ENCODE data around the gene ARFRP1.

Gene ARFRP1, protein sequence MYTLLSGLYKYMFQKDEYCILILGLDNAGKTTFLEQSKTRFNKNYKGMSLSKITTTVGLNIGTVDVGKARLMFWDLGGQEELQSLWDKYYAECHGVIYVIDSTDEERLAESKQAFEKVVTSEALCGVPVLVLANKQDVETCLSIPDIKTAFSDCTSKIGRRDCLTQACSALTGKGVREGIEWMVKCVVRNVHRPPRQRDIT

GRCh38 chr20:63707558-63708300, at the start of gene ARFRP1, which contains the start of gene ZGPAT:
Gene ARFRP1, minus strand, starts transcription at chr20:63707976. Its CDS starts 885 bp downstream, at chr20:63707091.
Gene ZGPAT, plus strand, starts transcription at chr20:63708039. Its CDS starts 542 bp downstream, at chr20:63708581.
- DNase-seq (ENCODE audit: low read depth), result peak; percentile 83

DNA sequence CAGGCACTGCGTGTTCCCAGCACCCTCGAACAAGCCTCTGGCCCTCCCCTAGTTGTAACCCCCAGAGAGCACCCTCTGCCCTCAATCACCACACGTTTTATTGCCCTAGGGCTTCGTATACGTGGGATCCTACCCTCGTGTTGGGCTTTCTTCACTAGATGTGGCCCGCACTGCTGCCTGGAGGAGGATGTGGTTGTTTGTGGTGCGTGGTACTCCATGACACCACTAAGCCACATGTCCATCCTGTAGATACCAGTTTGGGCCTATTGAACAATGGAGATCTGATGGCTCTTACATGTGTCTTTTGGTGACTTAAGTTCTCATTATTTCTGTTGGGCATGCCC, 48.8 kb upstream of the ARFRP1 start:
- no peak for DNase-seq (ENCODE audit: low read depth)

DNA sequence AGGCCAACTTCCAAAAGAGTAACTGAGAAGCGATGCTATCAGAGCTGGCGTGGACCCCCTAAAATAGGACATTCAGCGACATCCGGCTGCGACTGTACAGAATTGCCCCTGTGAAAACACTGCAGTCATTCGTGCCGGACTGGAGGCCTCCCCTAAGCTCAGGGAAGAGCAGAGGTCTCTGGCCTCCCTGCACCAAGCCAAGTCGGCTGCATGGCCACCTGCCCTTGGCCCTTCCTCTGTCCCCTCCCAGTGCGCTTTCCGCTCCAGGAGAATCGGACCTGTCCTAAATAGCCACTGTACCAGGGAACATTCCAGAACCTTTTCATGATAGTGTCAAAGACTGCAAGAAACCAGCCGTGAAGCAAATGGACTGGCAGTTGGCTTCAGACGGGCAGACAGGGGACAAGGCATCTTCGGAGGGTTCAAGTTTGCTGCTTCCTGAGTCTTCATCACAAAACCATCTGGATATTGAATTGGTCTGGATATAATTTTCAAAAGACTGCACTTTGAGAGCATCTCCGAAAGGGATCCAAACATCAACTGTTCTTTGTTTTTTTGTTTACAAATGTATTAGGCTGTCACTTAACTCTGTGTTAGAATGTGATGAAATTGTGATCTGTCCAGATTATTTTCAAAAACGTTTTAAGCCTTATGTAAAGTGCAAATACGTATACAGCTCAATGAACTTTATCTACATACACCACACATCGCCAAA, 48.3 kb upstream of the ARFRP1 start:
- no peak for DNase-seq (ENCODE audit: low read depth)

- no peak for DNase-seq (ENCODE audit: low read depth)
Measured at GRCh38 chr20:63754008-63754407, 46.2 kb upstream of the ARFRP1 start.

- no peak for DNase-seq (ENCODE audit: low read depth)
Measured at GRCh38 chr20:63753381-63753780, 45.6 kb upstream of the ARFRP1 start.

GRCh38 chr20:63752411-63753101, 44.8 kb upstream of the ARFRP1 start:
- DNase-seq (ENCODE audit: low read depth), result no peak

DNA sequence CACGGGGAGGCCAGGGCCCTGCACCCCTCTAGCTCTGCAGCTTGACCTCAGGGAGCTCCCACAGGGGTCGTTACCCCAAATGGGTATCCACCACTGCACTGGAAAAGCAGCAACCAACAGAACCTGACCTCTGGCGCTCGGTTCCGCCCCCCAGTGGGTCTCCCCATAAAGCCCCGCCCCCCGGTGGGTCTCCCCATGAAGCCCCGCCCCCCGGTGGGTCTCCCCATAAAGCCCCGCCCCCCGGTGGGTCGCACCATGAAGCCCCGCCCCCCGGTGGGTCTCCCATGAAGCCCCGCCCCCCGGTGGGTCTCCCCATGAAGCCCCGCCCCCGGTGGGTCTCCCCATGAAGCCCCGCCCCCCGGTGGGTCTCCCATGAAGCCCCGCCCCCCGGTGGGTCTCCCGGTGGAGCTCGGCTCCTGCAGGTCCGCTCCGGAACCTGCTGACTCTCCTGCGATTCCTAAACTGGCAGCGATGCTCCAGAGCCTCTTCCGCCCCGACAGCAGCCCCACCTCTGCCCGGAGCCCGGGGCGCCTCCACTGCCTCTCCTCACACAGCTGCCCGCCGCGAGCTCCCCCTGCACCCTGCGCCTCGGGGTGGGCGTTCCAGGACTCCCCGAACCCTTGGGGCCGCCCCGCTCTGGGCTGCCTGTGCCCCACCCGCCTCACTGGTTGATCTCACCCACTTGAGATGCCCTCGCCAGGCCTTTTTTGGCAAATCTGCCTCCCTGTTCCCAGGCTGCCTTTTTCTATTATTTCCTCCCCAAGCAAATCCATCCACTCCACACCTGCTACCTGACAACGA, 43.9 kb upstream of the ARFRP1 start:
- no peak for DNase-seq (ENCODE audit: low read depth)

GRCh38 chr20:63750807-63751470, 43.2 kb upstream of the ARFRP1 start:
- peak; percentile 34 for DNase-seq (ENCODE audit: low read depth)

DNA sequence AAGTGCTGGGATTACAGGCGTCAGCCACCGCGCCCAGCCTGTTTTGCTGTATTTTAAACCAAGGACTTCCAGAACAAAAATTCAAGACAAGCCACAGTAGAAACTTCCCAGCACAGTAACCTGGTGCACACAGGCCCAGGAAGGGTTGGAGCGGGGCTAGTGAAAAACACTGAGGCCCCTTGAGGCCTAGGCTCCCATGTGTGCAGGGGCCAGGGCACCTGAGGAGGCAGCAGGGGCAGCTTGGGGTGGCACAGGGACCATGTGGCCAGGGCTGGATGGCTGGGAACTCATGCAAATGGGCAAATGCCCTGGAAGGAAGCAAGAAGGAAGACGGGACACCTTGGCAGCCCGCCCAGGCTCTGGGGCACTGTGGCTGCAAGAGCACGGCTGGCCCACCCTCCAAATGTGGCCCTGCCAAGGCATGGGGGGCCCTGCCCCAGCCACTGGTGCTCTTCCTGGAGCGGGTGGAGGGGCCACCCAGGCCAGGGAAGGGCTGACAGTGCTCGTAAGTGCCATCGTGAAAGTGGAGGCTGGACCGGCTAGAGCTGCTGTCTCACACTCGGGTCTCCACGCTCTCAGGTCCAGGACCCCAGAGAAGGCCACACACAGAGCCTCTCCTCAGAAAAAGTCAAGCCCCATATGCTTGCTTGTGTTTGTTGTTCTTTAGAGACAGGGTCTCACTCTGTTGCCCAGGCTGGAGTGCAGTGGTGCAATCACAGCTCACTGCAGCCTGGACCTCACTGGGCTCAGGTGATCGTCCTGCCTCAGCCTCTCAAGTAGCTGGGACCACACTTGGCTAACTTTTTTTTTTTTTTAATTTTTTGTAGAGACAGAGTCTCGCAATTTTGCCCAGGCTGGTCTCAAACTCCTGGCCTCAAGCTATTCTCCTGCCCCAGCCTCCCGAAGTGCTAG, 42.1 kb upstream of the ARFRP1 start:
- DNase-seq (ENCODE audit: low read depth), result no peak

- no peak for DNase-seq (ENCODE audit: low read depth)
Measured at GRCh38 chr20:63748934-63749270, 41.1 kb upstream of the ARFRP1 start.

- DNase-seq (ENCODE audit: low read depth), result no peak
Measured at GRCh38 chr20:63748070-63748933, 40.5 kb upstream of the ARFRP1 start.

- no peak for DNase-seq (ENCODE audit: low read depth)
Measured at GRCh38 chr20:63747622-63748069, 39.9 kb upstream of the ARFRP1 start.

GRCh38 chr20:63746751-63747315, 39.1 kb upstream of the ARFRP1 start:
- DNase-seq (ENCODE audit: low read depth), result no peak

DNA sequence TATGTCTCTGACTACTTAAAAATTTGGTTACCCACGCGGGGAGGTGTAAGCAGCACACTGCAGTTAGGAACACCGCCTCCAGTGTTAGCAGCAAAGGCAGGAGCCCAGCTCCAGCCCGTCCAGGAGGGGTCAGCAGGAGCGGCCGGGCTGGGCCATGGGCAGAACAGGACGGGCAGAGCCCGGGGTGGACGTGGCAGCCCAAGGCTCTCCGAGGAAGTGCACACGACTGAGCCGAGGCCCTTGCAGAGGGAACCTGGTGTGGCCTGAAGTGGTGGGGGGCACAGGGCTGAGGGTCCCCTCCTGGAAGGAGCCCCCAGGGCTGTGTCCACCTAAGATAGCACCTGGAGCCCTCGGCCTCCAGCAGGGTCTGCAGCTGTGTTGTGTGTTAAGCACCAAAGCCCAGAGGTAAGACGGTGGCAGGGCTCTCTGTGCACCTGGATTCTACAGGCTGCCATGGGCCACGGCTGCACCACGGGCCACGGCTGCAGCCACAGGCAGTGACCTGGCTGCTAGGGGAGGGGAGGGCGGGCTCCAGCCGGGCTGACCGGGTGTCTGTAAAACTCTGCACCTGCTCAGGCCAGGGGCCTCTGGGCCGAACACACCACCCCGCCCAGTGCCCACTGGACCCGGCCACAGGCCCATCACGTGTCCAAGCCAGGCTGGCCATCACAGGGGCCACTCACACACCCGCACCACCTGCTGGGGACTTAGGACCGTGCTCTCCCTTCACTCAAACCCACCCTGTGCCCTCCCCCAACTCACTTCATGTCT, 38.4 kb upstream of the ARFRP1 start:
- no peak for DNase-seq (ENCODE audit: low read depth)

DNA sequence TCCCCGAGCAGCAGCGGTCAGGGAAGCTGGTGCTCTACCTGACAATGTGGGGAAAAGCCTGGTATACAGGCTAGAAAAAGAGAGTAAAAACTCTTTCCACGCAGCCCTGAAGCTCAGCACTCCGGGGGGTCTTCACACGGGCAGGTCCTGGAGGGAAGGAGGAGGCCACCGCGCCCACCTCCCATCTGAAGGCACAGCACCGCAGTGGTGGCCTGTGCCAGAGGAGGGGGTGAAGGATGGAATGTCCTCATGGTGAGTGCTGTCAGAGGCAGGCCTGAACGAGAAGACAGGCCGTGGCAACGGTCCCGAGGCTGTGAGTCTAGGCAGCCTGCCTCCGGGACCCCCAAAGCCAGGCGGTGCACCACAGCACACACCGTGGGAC, 37.6 kb upstream of the ARFRP1 start:
- no peak for DNase-seq (ENCODE audit: low read depth)

DNA sequence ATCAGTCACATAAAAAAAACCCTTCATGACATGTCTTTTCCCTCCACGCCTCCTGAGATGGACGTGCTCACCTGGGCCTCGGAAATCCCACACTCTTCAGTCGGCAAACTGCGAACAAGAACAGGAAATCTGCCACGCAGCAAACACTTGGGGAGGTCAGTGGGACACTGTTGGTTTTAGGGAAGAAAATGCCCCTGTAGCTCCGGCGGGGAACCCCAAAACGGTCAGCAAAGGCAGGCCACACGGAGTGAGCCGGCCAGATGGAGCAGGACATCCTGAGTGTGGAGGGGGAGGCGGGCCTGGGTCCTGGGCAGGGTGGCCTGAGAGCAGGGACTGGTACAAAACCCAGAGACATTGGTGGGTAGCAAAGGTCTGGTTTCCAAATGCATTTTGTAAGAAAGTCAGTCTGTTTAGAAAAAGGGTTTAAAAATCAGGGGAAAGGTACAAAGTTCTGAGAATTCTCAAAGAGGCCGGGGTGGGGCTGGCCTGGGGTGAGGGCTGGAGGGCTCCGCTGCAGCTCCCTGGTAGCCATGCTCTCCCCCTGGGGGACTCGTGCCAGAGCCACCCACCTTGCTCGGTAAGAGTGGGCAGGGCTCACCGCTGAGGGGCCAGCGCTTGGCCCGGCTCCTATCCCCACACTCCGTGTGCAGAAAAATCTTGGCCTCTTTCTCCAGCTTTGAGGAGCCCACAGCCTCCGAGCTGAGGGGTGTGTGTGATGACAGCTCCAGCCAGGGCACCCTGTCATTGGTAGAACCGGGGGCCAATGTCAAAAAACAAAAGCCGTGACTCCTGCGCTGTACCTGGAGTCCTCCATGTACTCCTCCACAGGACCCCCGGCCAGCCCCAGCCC, 37.0 kb upstream of the ARFRP1 start:
- DNase-seq (ENCODE audit: low read depth), result no peak

GRCh38 chr20:63744158-63744557, 36.4 kb upstream of the ARFRP1 start:
- DNase-seq (ENCODE audit: low read depth), result no peak
